ENCODE results near the gene CEP112.
"Not testable (repeated sequence)": the region's sequence is repeated elsewhere in the genome, so short reads cannot be mapped to it uniquely, and the experiment has no call there.

The CEP112 gene

GRCh38 chr17:66210208-66210574 is 18.3 kb upstream of the CEP112 start:
- DNase-seq: no peak

GRCh38 chr17:66207936-66208335 is 16.0 kb upstream of the CEP112 start:
- no peak for DNase-seq

GRCh38 chr17:66203274-66204015 is 11.5 kb upstream of the CEP112 start:
- DNase-seq: no peak

- DNase-seq: peak; percentile 57
These were observed 8.8 kb upstream of the CEP112 start for GRCh38 chr17:66200685-66201092.

- DNase-seq: no peak
These were observed 6.3 kb upstream of the CEP112 start for GRCh38 chr17:66198242-66198641.

GRCh38 chr17:66192378-66192687 is 400 bp upstream of the CEP112 start:
- no peak for DNase-seq

GRCh38 chr17:66190738-66191592 is 968 bp downstream of the CEP112 start:
- DNase-seq: no peak

GRCh38 chr17:66187718-66188117 is 4.2 kb downstream of the CEP112 start:
- DNase-seq: no peak

GRCh38 chr17:66185862-66186261 is 6.1 kb downstream of the CEP112 start:
- no peak for DNase-seq

- DNase-seq: no peak
These were observed 7.5 kb downstream of the CEP112 start for GRCh38 chr17:66184392-66184791.

- no peak for DNase-seq
These were observed 8.4 kb downstream of the CEP112 start for GRCh38 chr17:66183529-66183928.

- no peak for DNase-seq
These were observed 13.3 kb downstream of the CEP112 start for GRCh38 chr17:66178642-66179041.

GRCh38 chr17:66177048-66177447 is 14.9 kb downstream of the CEP112 start:
- DNase-seq: peak; percentile 89

GRCh38 chr17:66175892-66176291 is 16.0 kb downstream of the CEP112 start:
- DNase-seq: no peak

GRCh38 chr17:66172691-66173223 is 19.2 kb downstream of the CEP112 start:
- no peak for DNase-seq

- no peak for DNase-seq
These were observed 19.8 kb downstream of the CEP112 start for GRCh38 chr17:66172144-66172543.

GRCh38 chr17:66171692-66172091 is 20.2 kb downstream of the CEP112 start:
- DNase-seq: no peak

- DNase-seq: no peak
These were observed 20.8 kb downstream of the CEP112 start for GRCh38 chr17:66171172-66171571.

GRCh38 chr17:66169839-66170238 is 22.1 kb downstream of the CEP112 start:
- no peak for DNase-seq

GRCh38 chr17:66167189-66167815 is 24.6 kb downstream of the CEP112 start:
- DNase-seq: no peak

GRCh38 chr17:66165537-66166123 is 26.3 kb downstream of the CEP112 start:
- DNase-seq: peak; percentile 11

- DNase-seq: not testable (repeated sequence)
These were observed 36.9 kb downstream of the CEP112 start for GRCh38 chr17:66155055-66155454.

- no peak for DNase-seq
These were observed 39.2 kb downstream of the CEP112 start for GRCh38 chr17:66152756-66153155.
